ENCODE data around the gene CORO7.

Gene CORO7

GRCh38 chr16:4443986-4444385 lies 27.6 kb upstream of the CORO7 start:
- H4K20me1 ChIP-seq (ENCODE audit: control insufficient read depth, insufficient read depth, low read depth, low read length): no peaks in the 10 kb centered on the region
- H3F3A ChIP-seq (ENCODE audit: control insufficient read depth, insufficient read depth): no peaks in the 10 kb centered on the region
- peaks cover 85% of the 10 kb centered on the region for H3K36me3 ChIP-seq (ENCODE audit: control insufficient read depth, low read length)
- H3K4me2 ChIP-seq (ENCODE audit: low read length): no peak overlapping the region
- H3K4me1 ChIP-seq (ENCODE audit: control insufficient read depth, low read length): no peaks in the 10 kb centered on the region
- H3K9me3 ChIP-seq (ENCODE audit: control insufficient read depth, insufficient read depth, low read length): no peaks in the 10 kb centered on the region
- H3K9me2 ChIP-seq (replicated peaks; ENCODE audit: control insufficient read depth, low read length): no peaks in the 10 kb centered on the region
- H3K27me3 ChIP-seq (ENCODE audit: control insufficient read depth, low read length): no peaks in the 10 kb centered on the region
- no peak overlapping the region for H3K4me3 ChIP-seq (ENCODE audit: low read length)
- TF ChIP-seq CTCF (IDR thresholded peaks at IDR 0.05; ENCODE audit: low read depth, low read length, poor library complexity, severe bottlenecking): no peak
- no peak for TF ChIP-seq EZH2phosphoT487 (IDR thresholded peaks at IDR 0.05; ENCODE audit: borderline replicate concordance, low read length)
- H3K79me2 ChIP-seq (ENCODE audit: control insufficient read depth, low read length): no peaks in the 10 kb centered on the region; the same call in 1 of the 2 replicates
- no peak overlapping the region for H3K27ac ChIP-seq (ENCODE audit: low read depth, low read length)

DNA sequence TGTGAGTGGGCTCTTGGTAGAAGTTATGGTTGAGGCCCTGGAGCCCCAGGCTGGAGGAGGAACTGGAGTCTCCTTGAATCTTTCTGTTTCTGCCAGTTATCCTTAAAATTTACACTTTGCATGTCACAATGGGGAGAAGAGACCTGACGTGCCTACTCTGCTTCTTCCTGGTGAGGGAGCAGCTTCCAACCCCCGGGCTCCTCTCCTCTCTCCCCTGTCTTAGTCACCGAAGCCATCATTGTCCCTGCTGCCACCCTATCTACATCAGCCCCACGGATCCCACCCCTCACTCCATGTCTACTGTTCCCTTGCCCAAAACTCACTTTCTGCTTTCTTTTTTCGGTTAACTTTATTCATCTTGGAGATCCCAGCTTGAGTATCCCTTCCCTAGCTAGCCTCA lies 26.9 kb upstream of the CORO7 start:
- Histone ChIP-seq H4K20me1 (ENCODE audit: control insufficient read depth, insufficient read depth, low read depth, low read length) (no peaks in the 10 kb centered on the region), H3F3A (ENCODE audit: control insufficient read depth, insufficient read depth) (no peaks in the 10 kb centered on the region), H3K79me2 (ENCODE audit: control insufficient read depth, low read length) (no peaks in the 10 kb centered on the region; the same call in 1 of the 2 replicates), H3K4me1 (ENCODE audit: control insufficient read depth, low read length) (no peaks in the 10 kb centered on the region), H3K4me2 (ENCODE audit: low read length) (no peak overlapping the region), H3K27ac (ENCODE audit: low read depth, low read length) (no peak overlapping the region), H3K4me3 (ENCODE audit: low read length) (no peak overlapping the region), H3K9me2 (replicated peaks; ENCODE audit: control insufficient read depth, low read length) (no peaks in the 10 kb centered on the region), H3K9me3 (ENCODE audit: control insufficient read depth, insufficient read depth, low read length) (no peaks in the 10 kb centered on the region), H3K27me3 (ENCODE audit: control insufficient read depth, low read length) (no peaks in the 10 kb centered on the region), H3K36me3 (ENCODE audit: control insufficient read depth, low read length) (peaks cover 86% of the 10 kb centered on the region)
- TF ChIP-seq EZH2phosphoT487 (IDR thresholded peaks at IDR 0.05; ENCODE audit: borderline replicate concordance, low read length): no peak
- TF ChIP-seq CTCF (IDR thresholded peaks at IDR 0.05; ENCODE audit: low read depth, low read length, poor library complexity, severe bottlenecking): no peak

GRCh38 chr16:4442371-4442770 lies 26.0 kb upstream of the CORO7 start:
- no peaks in the 10 kb centered on the region for H3K9me3 ChIP-seq (ENCODE audit: control insufficient read depth, insufficient read depth, low read length)
- H3K27ac ChIP-seq (ENCODE audit: low read depth, low read length): no peak overlapping the region
- H3K4me3 ChIP-seq (ENCODE audit: low read length): no peak overlapping the region
- H3F3A ChIP-seq (ENCODE audit: control insufficient read depth, insufficient read depth): no peaks in the 10 kb centered on the region
- no peaks in the 10 kb centered on the region for H3K9me2 ChIP-seq (replicated peaks; ENCODE audit: control insufficient read depth, low read length)
- no peaks in the 10 kb centered on the region for H4K20me1 ChIP-seq (ENCODE audit: control insufficient read depth, insufficient read depth, low read depth, low read length)
- H3K27me3 ChIP-seq (ENCODE audit: control insufficient read depth, low read length): no peaks in the 10 kb centered on the region
- no peaks in the 10 kb centered on the region for H3K4me1 ChIP-seq (ENCODE audit: control insufficient read depth, low read length)
- no peak overlapping the region for H3K4me2 ChIP-seq (ENCODE audit: low read length)
- no peak for TF ChIP-seq EZH2phosphoT487 (IDR thresholded peaks at IDR 0.05; ENCODE audit: borderline replicate concordance, low read length)
- peaks cover 88% of the 10 kb centered on the region for H3K36me3 ChIP-seq (ENCODE audit: control insufficient read depth, low read length)
- peaks cover 3% of the 10 kb centered on the region for H3K79me2 ChIP-seq (ENCODE audit: control insufficient read depth, low read length)

- no peak overlapping the region for H3K27ac ChIP-seq (ENCODE audit: low read depth, low read length)
- H3F3A ChIP-seq (ENCODE audit: control insufficient read depth, insufficient read depth): 0 out of 2 replicates have a peak, but pooled peaks cover 3% of the 10 kb centered on the region
- TF ChIP-seq CTCF (IDR thresholded peaks at IDR 0.05; ENCODE audit: low read depth, low read length, poor library complexity, severe bottlenecking) (no peak), EZH2phosphoT487 (IDR thresholded peaks at IDR 0.05; ENCODE audit: borderline replicate concordance, low read length) (no peak)
- H3K79me2 ChIP-seq (ENCODE audit: control insufficient read depth, low read length): peaks cover 39% of the 10 kb centered on the region
- H3K9me3 ChIP-seq (ENCODE audit: control insufficient read depth, insufficient read depth, low read length): no peaks in the 10 kb centered on the region
- H3K4me3 ChIP-seq (ENCODE audit: low read length): no peak overlapping the region
- H3K27me3 ChIP-seq (ENCODE audit: control insufficient read depth, low read length): no peaks in the 10 kb centered on the region
- H3K4me2 ChIP-seq (ENCODE audit: low read length): no peak overlapping the region
- H3K36me3 ChIP-seq (ENCODE audit: control insufficient read depth, low read length): peaks cover 91% of the 10 kb centered on the region
- H3K4me1 ChIP-seq (ENCODE audit: control insufficient read depth, low read length): no peaks in the 10 kb centered on the region
- no peaks in the 10 kb centered on the region for H3K9me2 ChIP-seq (replicated peaks; ENCODE audit: control insufficient read depth, low read length)
- H4K20me1 ChIP-seq (ENCODE audit: control insufficient read depth, insufficient read depth, low read depth, low read length): peaks cover 3% of the 10 kb centered on the region; the same call in 1 of the 2 replicates
Observed at GRCh38 chr16:4437366-4437765, 21.0 kb upstream of the CORO7 start.

Data from DOHH2 (cell line).